Astrocyte of the spinal cord (primary cell): ENCODE results near the gene DDX59.

Source experiments
- DNase-seq: peaks from one replicate; pipeline ENCODE4 v3.0.0; 2011; ENCODE audit warnings: low read depth, low spot score
- H3K4me3 ChIP-seq: 2 replicates; pipeline ENCODE4 v1.5.1; 2011; ENCODE audit warnings: low read depth, mild to moderate bottlenecking, low read length, moderate library complexity
- CTCF ChIP-seq: IDR thresholded peaks from 2 replicates; pipeline ENCODE4 v1.5.1; 2012; ENCODE audit warnings: low read depth, mild to moderate bottlenecking, low read length, inconsistent platforms
- in situ Hi-C: cut with HindIII; loops from 2 replicates; pipeline ENCODE4 v1.10.0; 2017; ENCODE audit warnings: low sequenced_read_pairs

The DDX59 gene

GRCh38 chr1:200666309-200666708 lies 3.4 kb downstream of the DDX59 start:
- no peak overlapping the region for H3K4me3 ChIP-seq
- in situ Hi-C loops, result no loop called here
- TF ChIP-seq CTCF, result no peak
- DNase-seq, result no peak

GRCh38 chr1:200665861-200666260 lies 3.8 kb downstream of the DDX59 start:
- DNase-seq, result no peak

GRCh38 chr1:200660719-200661118 lies 9.0 kb downstream of the DDX59 start:
- in situ Hi-C loops, result no loop called here
- no peak for TF ChIP-seq CTCF
- H3K4me3 ChIP-seq, result no peak overlapping the region
- no peak for DNase-seq

More at GRCh38 chr1:200665861-200666260, 3.8 kb downstream of the DDX59 start:
- in situ Hi-C loops, result no loop called here
- no peak for TF ChIP-seq CTCF
- H3K4me3 ChIP-seq, result no peak overlapping the region

GRCh38 chr1:200659269-200659668 lies 10.4 kb downstream of the DDX59 start:
- DNase-seq, result no peak
- in situ Hi-C loops, result no loop called here
- no peak for TF ChIP-seq CTCF

GRCh38 chr1:200658037-200658818 lies 11.5 kb downstream of the DDX59 start:
- in situ Hi-C loops, result no loop called here
- no peak for TF ChIP-seq CTCF
- H3K4me3 ChIP-seq, result no peak overlapping the region
- no peak for DNase-seq

More at GRCh38 chr1:200659269-200659668, 10.4 kb downstream of the DDX59 start:
- H3K4me3 ChIP-seq, result no peak overlapping the region

GRCh38 chr1:200654660-200655059 lies 15.0 kb downstream of the DDX59 start:
- in situ Hi-C loops, result no loop called here
- H3K4me3 ChIP-seq, result no peak overlapping the region
- no peak for DNase-seq
- TF ChIP-seq CTCF, result no peak
